Activated CD8-positive, alpha-beta memory T cell treated with anti-CD3 and anti-CD28 coated beads, Interleukin-2, amount 50 U/mL, for 48 hours (primary cell): Measurements from ENCODE around the gene OTOF.

ENCODE experiments used
- DNase-seq: peaks from one replicate; pipeline ENCODE4 v3.0.0-alpha.2; 2020

Gene OTOF

GRCh38 chr2:26463244-26464192 lies 14.4 kb downstream of the OTOF start:
- no peak for DNase-seq

- no peak for DNase-seq
Observed at GRCh38 chr2:26462511-26463243, 15.2 kb downstream of the OTOF start.

- no peak for DNase-seq
Observed at GRCh38 chr2:26462100-26462499, 15.8 kb downstream of the OTOF start.

GRCh38 chr2:26461601-26462023 lies 16.3 kb downstream of the OTOF start:
- no peak for DNase-seq

- no peak for DNase-seq
Observed at GRCh38 chr2:26460613-26461031, 17.3 kb downstream of the OTOF start.

GRCh38 chr2:26459991-26460612 lies 17.8 kb downstream of the OTOF start:
- DNase-seq = no peak

- peak; percentile 46 for DNase-seq
Observed at GRCh38 chr2:26458365-26459042, 19.4 kb downstream of the OTOF start.

GRCh38 chr2:26457695-26458364 lies 20.1 kb downstream of the OTOF start:
- no peak for DNase-seq

- DNase-seq = no peak
Observed at GRCh38 chr2:26457251-26457666, 20.7 kb downstream of the OTOF start.

- no peak for DNase-seq
Observed at GRCh38 chr2:26456440-26457250, 21.3 kb downstream of the OTOF start.

GRCh38 chr2:26455670-26456439 lies 22.1 kb downstream of the OTOF start:
- DNase-seq = no peak

GRCh38 chr2:26455037-26455669 lies 22.8 kb downstream of the OTOF start:
- no peak for DNase-seq

GRCh38 chr2:26454561-26455001 lies 23.3 kb downstream of the OTOF start:
- DNase-seq = no peak

- DNase-seq = no peak
Observed at GRCh38 chr2:26453421-26454329, 24.2 kb downstream of the OTOF start.

GRCh38 chr2:26451700-26452099 lies 26.2 kb downstream of the OTOF start:
- DNase-seq = no peak

GRCh38 chr2:26450031-26450635 lies 27.8 kb downstream of the OTOF start:
- DNase-seq = no peak

- no peak for DNase-seq
Observed at GRCh38 chr2:26449278-26450030, 28.5 kb downstream of the OTOF start.

- no peak for DNase-seq
Observed at GRCh38 chr2:26448651-26449050, 29.3 kb downstream of the OTOF start.
